K562 (cell line): ENCODE measurements around the gene AKNA. TPM values are rescaled to one million over a fixed set of nuclear protein-coding genes. Genes with fewer than 3 reads are reported as not detected.
A peak's percentile ranks its signal among the peaks of the same experiment; 100 is the strongest.

Source experiments
- ATAC-seq: fragments of 200-7000 bp; cut with Tn5 transposase; 3 replicates; pipeline ENCODE4 v1.9.1; 2020; ENCODE audit warnings: moderate library complexity
- BruUV-seq: library from RNA; stranded (reverse); fragments of 400-500 nt; replicated peaks from 2 replicates; lab custom pipeline; 2021; lab: Mats Ljungman, UMichigan
- CTCF ChIA-PET: fragments of 300-600 bp; formaldehyde crosslinking; extraction: SDS; loops from one replicate; lab custom pipeline; 2021; ENCODE audit warnings: low intra/inter-chr PET ratio; lab: Yijun Ruan, JAX
- POLR2A ChIA-PET: fragments of 300-600, 350-650 bp; sonication (Branson Sonifier 250); formaldehyde crosslinking; extraction: SDS; loops from one replicate; lab custom pipeline; 2021; ENCODE audit warnings: antibody characterized with exemption, inconsistent platforms; lab: Yijun Ruan, JAX
- DNase-seq, 4 experiments: peaks; one replicate each; pipeline versions ENCODE4 v3.0.0 to v3.0.0-alpha.2; 2011 to 2018; ENCODE audit warnings: low spot score in 3 of 4, mixed read lengths in 3 of 4; ENCODE audit errors: extremely low read depth in 1 of 4
- FAIRE-seq: peaks from 2 replicates; lab custom pipeline; 2011; peaks lifted over from hg19 to GRCh38; lab: Jason Lieb, UNC
- H2AFZ ChIP-seq: 2 replicates; pipeline ENCODE4 v1.6.0; 2011; ENCODE audit warnings: low read depth, low read length, control low read depth, inconsistent platforms
- H3K27ac ChIP-seq: fragments of 200-600 bp; 3 replicates; pipeline ENCODE4 v1.8.0; 2011; ENCODE audit warnings: low read depth, mild to moderate bottlenecking, control low read depth, inconsistent platforms, low read length, moderate library complexity, mixed read lengths; ENCODE audit errors: extremely low read depth
- H3K27me3 ChIP-seq, 2 experiments: fragments of 300-600 bp in 1 of 2; 2 replicates in 1 of 2; 3 replicates in 1 of 2; pipeline versions ENCODE4 v1.6.0 to v1.8.0; 2011; ENCODE audit warnings: inconsistent platforms in 2 of 2, low read length in 2 of 2, mild to moderate bottlenecking in 1 of 2, mixed read lengths in 1 of 2, moderate library complexity in 1 of 2; ENCODE audit not compliant: control insufficient read depth in 2 of 2, insufficient read depth in 2 of 2
- H3K36me3 ChIP-seq: fragments of 300-600 bp; 3 replicates; pipeline ENCODE4 v1.8.0; 2011; ENCODE audit warnings: mild to moderate bottlenecking, low read length, inconsistent platforms; ENCODE audit not compliant: control insufficient read depth, insufficient read depth
- H3K4me1 ChIP-seq, 2 experiments: fragments of 200-600 bp in 1 of 2; replicated peaks in 1 of 2; 2 replicates in 1 of 2; 3 replicates in 1 of 2; pipeline versions ENCODE4 v1.5.1 to v1.8.0; 2011; ENCODE audit warnings: inconsistent platforms in 2 of 2, low read length in 2 of 2, mild to moderate bottlenecking in 1 of 2, mixed read lengths in 1 of 2, moderate library complexity in 1 of 2; ENCODE audit not compliant: control insufficient read depth in 2 of 2, insufficient read depth in 2 of 2
- H3K4me2 ChIP-seq: 2 replicates; pipeline ENCODE4 v1.6.1; 2011; ENCODE audit warnings: low read length, control low read depth, inconsistent platforms, mixed read lengths; ENCODE audit not compliant: insufficient read depth
- H3K4me3 ChIP-seq: fragments of 200-600 bp; sonication (generic), shearing (Covaris generic); 2 replicates; pipeline ENCODE4 v1.5.1; 2016; ENCODE audit warnings: control low read depth, inconsistent platforms
- H3K79me2 ChIP-seq: fragments of 200-600 bp; 3 replicates; pipeline ENCODE4 v1.8.0; 2011; ENCODE audit warnings: low read length, inconsistent platforms; ENCODE audit not compliant: control insufficient read depth, insufficient read depth
- H3K9ac ChIP-seq, 2 experiments: 2 replicates each; pipeline versions ENCODE4 v1.6.0 to v1.6.1; 2011; ENCODE audit warnings: low read depth in 2 of 2, low read length in 2 of 2, control low read depth in 1 of 2, inconsistent platforms in 1 of 2, mild to moderate bottlenecking in 1 of 2, mixed read lengths in 1 of 2; ENCODE audit not compliant: insufficient read depth in 1 of 2
- H3K9me1 ChIP-seq: one replicate; pipeline ENCODE4 v1.6.0; 2011; ENCODE audit warnings: inconsistent platforms, mild to moderate bottlenecking, low read length, moderate library complexity; ENCODE audit not compliant: control insufficient read depth, insufficient read depth
- H3K9me3 ChIP-seq: replicated peaks from 2 replicates; pipeline ENCODE4 v1.5.1; 2011; ENCODE audit warnings: low read depth, low read length, inconsistent platforms; ENCODE audit not compliant: control insufficient read depth, insufficient read depth
- H4K20me1 ChIP-seq: replicated peaks from 2 replicates; pipeline ENCODE4 v1.6.1; 2011; ENCODE audit warnings: low read length, inconsistent platforms, mixed read lengths; ENCODE audit not compliant: control insufficient read depth, insufficient read depth
- ARID1B ChIP-seq: fragments of 450-650 bp; IDR thresholded peaks from 2 replicates; pipeline ENCODE4 v1.6.1; 2016; ENCODE audit warnings: antibody characterized with exemption, mild to moderate bottlenecking, inconsistent platforms
- CEBPB ChIP-seq: fragments of 450-650 bp; IDR thresholded peaks from 2 replicates; pipeline ENCODE4 v1.6.1; 2016; ENCODE audit warnings: missing genetic modification characterization, missing compliant biosample characterization
- MTA3 ChIP-seq: fragments of 450-650 bp; formaldehyde crosslinking; IDR thresholded peaks from 2 replicates; pipeline ENCODE4 v1.6.1; 2017; ENCODE audit warnings: mild to moderate bottlenecking, borderline replicate concordance
- NFATC3 ChIP-seq: fragments of 450-650 bp; IDR thresholded peaks from 2 replicates; pipeline ENCODE4 v1.6.1; 2017; ENCODE audit warnings: mild to moderate bottlenecking
- POLR2G ChIP-seq: fragments of 200-400 bp; formaldehyde crosslinking; IDR thresholded peaks from 2 replicates; pipeline ENCODE4 v1.6.1; 2017; ENCODE audit warnings: low read depth, mild to moderate bottlenecking, antibody characterized with exemption, low read length, moderate library complexity
- RB1 ChIP-seq: fragments of 450-650 bp; IDR thresholded peaks from 2 replicates; pipeline ENCODE4 v1.6.1; 2017; ENCODE audit warnings: low read depth, mild to moderate bottlenecking
- RBM14 ChIP-seq: fragments of 200-400 bp; formaldehyde crosslinking; IDR thresholded peaks from 2 replicates; pipeline ENCODE4 v1.6.1; 2018; ENCODE audit warnings: low read depth, mild to moderate bottlenecking, low read length, moderate library complexity, borderline replicate concordance; ENCODE audit not compliant: insufficient read depth
- RBM22 ChIP-seq: fragments of 200-400 bp; formaldehyde crosslinking; IDR thresholded peaks from 2 replicates; pipeline ENCODE4 v1.6.1; 2018; ENCODE audit warnings: low read length, low read depth; ENCODE audit not compliant: poor library complexity, severe bottlenecking
- RFX1 ChIP-seq: fragments of 450-650 bp; IDR thresholded peaks from 2 replicates; pipeline ENCODE4 v1.6.1; 2016; ENCODE audit warnings: mild to moderate bottlenecking, moderate library complexity
- SMARCB1 ChIP-seq: IDR thresholded peaks from 2 replicates; pipeline ENCODE4 v1.6.1; 2011; ENCODE audit warnings: improper control_type of control experiment, low read depth; ENCODE audit not compliant: insufficient read length
- XRCC5 ChIP-seq: fragments of 200-400 bp; formaldehyde crosslinking; IDR thresholded peaks from 2 replicates; pipeline ENCODE4 v1.6.1; 2017; ENCODE audit warnings: low read depth, mild to moderate bottlenecking, low read length
- ZNF253 ChIP-seq: fragments of 250-450 bp; sonication (Bioruptor Pico); conservative IDR thresholded peaks from 2 replicates; pipeline ENCODE4 v1.6.1; 2021; ENCODE audit warnings: mild to moderate bottlenecking
- ZNF316 ChIP-seq: fragments of 450-650 bp; IDR thresholded peaks from 2 replicates; pipeline ENCODE4 v1.6.1; 2016
- WGBS: fragments of 100-300 bp; shearing (Covaris generic); methylation state at CpG from one replicate; pipeline ENCODE4 v1.1.6; 2016; ENCODE audit warnings: low coverage, mixed read lengths; ENCODE audit not compliant: insufficient coverage; ENCODE audit errors: missing lambda C conversion rate; 5-methylcytosine and 5-hydroxymethylcytosine counted together
- in situ Hi-C: fragments of 300-500 bp; cut with MboI; formaldehyde crosslinking; loops from 4 replicates; pipeline ENCODE4 v1.15.0; 2018; ENCODE audit warnings: inconsistent platforms, mixed read lengths
- intact Hi-C: fragments of 100-400 bp; cut with micrococcal nuclease; formaldehyde crosslinking; loops from 2 replicates; pipeline ENCODE4 v1.14.2; 2022
- polyA plus RNA-seq, 8 experiments: library from polyadenylated mRNA; depleted of rRNA in 4 of 8; stranded (reverse) in 5 of 8; unstranded in 3 of 8; fragments of >200 nt; fragmentation: Nextera tagmentation in 2 of 8; fragmentation: Illumina TruSeq in 1 of 8; extraction: Ambion mirVana in 2 of 8; extraction: Trizol in 1 of 8; gene quantifications; 2 replicates each; pipeline versions ENCODE4 v1.2.1 to v1.2.3, GENCODE V29; 2011 to 2014; ENCODE audit warnings: inconsistent platforms in 1 of 8, missing spikeins in 1 of 8
- total RNA-seq, 7 experiments: library from RNA; depleted of rRNA in 6 of 7; stranded (reverse); fragments of >200 nt in 6 of 7; fragmentation: Illumina TruSeq in 2 of 7; extraction: Trizol in 2 of 7; gene quantifications; 2 replicates each; pipeline versions ENCODE4 v1.2.1 to v1.2.3, GENCODE V29; 2011 to 2021; ENCODE audit warnings: low replicate concordance in 1 of 7
- TF ChIP-seq, protein P1 (sequence below): fragments of 250-450 bp; sonication (Bioruptor Pico); IDR thresholded peaks from 2 replicates; pipeline ENCODE4 v1.8.0; 2021; ENCODE audit warnings: mild to moderate bottlenecking, moderate library complexity
- TF ChIP-seq, protein P2 (sequence below): fragments of 250-450 bp; sonication (Bioruptor Pico); IDR thresholded peaks from 2 replicates; pipeline ENCODE4 v1.4.0; 2020; ENCODE audit warnings: mild to moderate bottlenecking

Gene AKNA
- total and polyA plus RNA-seq, 9 of the 15 experiments (the other 6 are each of a cell fraction or from before 2014, with no cell fraction given): 0.29 to 20.5 (median 3.9) TPM

DNA sequence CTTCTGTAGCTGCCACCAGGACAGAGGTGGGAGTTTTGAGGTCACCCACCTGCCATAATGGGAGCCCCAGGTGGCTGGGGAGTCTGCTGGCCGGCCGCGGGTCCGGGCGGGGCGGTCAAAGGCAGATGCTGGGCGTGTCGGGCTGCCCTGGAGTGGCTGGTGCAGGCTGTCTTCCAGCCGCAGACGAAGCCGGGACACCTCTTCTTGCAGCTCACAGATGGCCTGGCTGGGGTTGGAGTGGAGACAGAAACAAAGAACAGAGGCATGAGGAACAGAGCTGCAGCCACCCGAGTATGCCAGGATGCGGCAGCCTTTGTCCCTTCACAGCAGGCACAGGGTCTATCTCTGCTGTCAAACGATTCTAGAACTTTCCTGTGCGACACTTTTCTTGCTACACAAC lies 40.1 kb downstream of the AKNA start:
- POLR2A ChIA-PET: interaction anchor here (0.7 to 1.3 kb wide), 2 partner anchors 11 to 197 kb away, joined by 3 to 4 read pairs; no protein-coding TSS in a partner anchor
- 0 out of 2 replicates have a peak, but pooled peaks cover 4% of the 10 kb centered on the region for H4K20me1 ChIP-seq

DNA sequence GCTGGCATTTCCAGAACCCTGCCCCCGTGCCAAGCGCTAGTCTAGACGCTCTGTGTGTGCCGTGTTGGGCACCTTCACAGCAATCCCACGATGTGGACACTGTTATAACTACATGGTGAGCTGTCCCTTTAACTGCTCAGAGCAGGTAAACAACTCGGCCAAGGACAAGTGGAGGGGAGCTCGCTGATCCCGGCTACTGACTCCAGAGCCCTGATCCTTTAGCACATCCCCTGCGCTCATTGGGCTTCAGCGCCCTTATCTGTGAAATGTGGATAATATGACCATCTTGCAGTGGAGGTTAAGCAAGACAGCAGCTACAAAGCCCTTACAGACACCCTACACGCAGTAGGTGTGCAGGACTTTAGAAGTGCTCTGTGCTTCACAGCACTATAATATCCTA lies 41.6 kb downstream of the AKNA start:
- no peaks in the 10 kb centered on the region for H3K27me3 ChIP-seq
- in situ Hi-C loops (no loop called here), intact Hi-C loops (no loop called here)
- ATAC-seq: no peak
- no peak for FAIRE-seq
- H3K27ac ChIP-seq: no peak overlapping the region
- no peaks in the 10 kb centered on the region for H3K79me2 ChIP-seq
- DNase-seq: no peak
- no peaks in the 10 kb centered on the region for H3K9me3 ChIP-seq
- ChIA-PET CTCF (no interaction called here), POLR2A (interaction anchor here (0.6 to 0.8 kb wide), 2 partner anchors 10 to 283 kb away, joined by 3 to 5 read pairs; no protein-coding TSS in a partner anchor)
- no TSS peak for BruUV-seq
- WGBS: 80% methylated on average over 11 of the region's 11 CpGs
- no peak overlapping the region for H3K4me3 ChIP-seq
- H3K4me2 ChIP-seq: no peak overlapping the region
- H3K36me3 ChIP-seq: peaks cover 20% of the 10 kb centered on the region; the same call in 2 of the 3 replicates
- no peaks in the 10 kb centered on the region for H3K9me1 ChIP-seq
- H4K20me1 ChIP-seq: 0 out of 2 replicates have a peak, but pooled peaks cover 4% of the 10 kb centered on the region
- no peak overlapping the region for H3K9ac ChIP-seq
- H3K4me1 ChIP-seq: peaks cover 13 to 14% of the 10 kb centered on the region in 2 experiments; a peak in 4 of 5 replicates
- no peak overlapping the region for H2AFZ ChIP-seq
- TF ChIP-seq, protein P1, sequence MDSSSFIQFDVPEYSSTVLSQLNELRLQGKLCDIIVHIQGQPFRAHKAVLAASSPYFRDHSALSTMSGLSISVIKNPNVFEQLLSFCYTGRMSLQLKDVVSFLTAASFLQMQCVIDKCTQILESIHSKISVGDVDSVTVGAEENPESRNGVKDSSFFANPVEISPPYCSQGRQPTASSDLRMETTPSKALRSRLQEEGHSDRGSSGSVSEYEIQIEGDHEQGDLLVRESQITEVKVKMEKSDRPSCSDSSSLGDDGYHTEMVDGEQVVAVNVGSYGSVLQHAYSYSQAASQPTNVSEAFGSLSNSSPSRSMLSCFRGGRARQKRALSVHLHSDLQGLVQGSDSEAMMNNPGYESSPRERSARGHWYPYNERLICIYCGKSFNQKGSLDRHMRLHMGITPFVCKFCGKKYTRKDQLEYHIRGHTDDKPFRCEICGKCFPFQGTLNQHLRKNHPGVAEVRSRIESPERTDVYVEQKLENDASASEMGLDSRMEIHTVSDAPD (CRISPR knock-in tag): no peak
- TF ChIP-seq ARID1B (no peak), ZNF253 (CRISPR knock-in tag) (no peak), RB1 (no peak), CEBPB (tag) (no peak), SMARCB1 (no peak), MTA3 (no peak), RBM14 (no peak), RFX1 (no peak), XRCC5 (no peak), NFATC3 (no peak)
- TF ChIP-seq, protein P2, sequence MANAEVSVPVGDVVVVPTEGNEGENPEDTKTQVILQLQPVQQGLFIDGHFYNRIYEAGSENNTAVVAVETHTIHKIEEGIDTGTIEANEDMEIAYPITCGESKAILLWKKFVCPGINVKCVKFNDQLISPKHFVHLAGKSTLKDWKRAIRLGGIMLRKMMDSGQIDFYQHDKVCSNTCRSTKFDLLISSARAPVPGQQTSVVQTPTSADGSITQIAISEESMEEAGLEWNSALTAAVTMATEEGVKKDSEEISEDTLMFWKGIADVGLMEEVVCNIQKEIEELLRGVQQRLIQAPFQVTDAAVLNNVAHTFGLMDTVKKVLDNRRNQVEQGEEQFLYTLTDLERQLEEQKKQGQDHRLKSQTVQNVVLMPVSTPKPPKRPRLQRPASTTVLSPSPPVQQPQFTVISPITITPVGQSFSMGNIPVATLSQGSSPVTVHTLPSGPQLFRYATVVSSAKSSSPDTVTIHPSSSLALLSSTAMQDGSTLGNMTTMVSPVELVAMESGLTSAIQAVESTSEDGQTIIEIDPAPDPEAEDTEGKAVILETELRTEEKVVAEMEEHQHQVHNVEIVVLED: no peak

More for the DNA sequence above, 40.1 kb downstream of the AKNA start:
- CTCF ChIA-PET: no interaction called here
- Histone ChIP-seq H3K4me1 (peaks cover 13 to 14% of the 10 kb centered on the region in 2 experiments; a peak in 4 of 5 replicates), H3K27me3 (no peaks in the 10 kb centered on the region), H3K9ac (no peak overlapping the region), H2AFZ (no peak overlapping the region), H3K9me3 (no peaks in the 10 kb centered on the region), H3K4me3 (no peak overlapping the region), H3K79me2 (no peaks in the 10 kb centered on the region), H3K9me1 (no peaks in the 10 kb centered on the region), H3K36me3 (peaks cover 20% of the 10 kb centered on the region; the same call in 2 of the 3 replicates), H3K4me2 (no peak overlapping the region), H3K27ac (no peak overlapping the region)
- no peak for TF ChIP-seq ZNF316
- TF ChIP-seq RBM22: peak; percentile 24
- peak; percentile 63 for TF ChIP-seq POLR2G
- 81% methylated on average over 15 of the region's 15 CpGs for WGBS
- ATAC-seq (no peak), FAIRE-seq (no peak), DNase-seq (no peak)
- in situ Hi-C loops: no loop called here
- no TSS peak for BruUV-seq
- intact Hi-C loops: no loop called here
